Calu3 (cell line): ENCODE results near the gene KRT81. TPM values are rescaled to one million over a fixed set of nuclear protein-coding genes. Genes with fewer than 3 reads are reported as not detected.

ENCODE experiments used
- BruUV-seq: library from RNA; stranded (reverse); fragments of 400-500 nt; replicated peaks from 2 replicates; lab custom pipeline; 2021; lab: Mats Ljungman, UMichigan
- CTCF ChIA-PET: fragments of 300-600 bp; sonication (Branson Sonifier 250); formaldehyde crosslinking; loops from one replicate; lab custom pipeline; 2022; ENCODE audit warnings: antibody characterized with exemption; lab: Charles Lee
- DNase-seq: peaks from one replicate; pipeline ENCODE4 v3.0.0; 2022
- H3K27ac Mint-ChIP-seq: one replicate; pipeline ENCODE4 v1.8.0; 2022; ENCODE audit warnings: mixed read lengths; ENCODE audit not compliant: unreplicated experiment
- H3K27me3 Mint-ChIP-seq: one replicate; pipeline ENCODE4 v1.8.0; 2022; ENCODE audit warnings: mixed read lengths; ENCODE audit not compliant: unreplicated experiment
- H3K36me3 Mint-ChIP-seq: one replicate; pipeline ENCODE4 v1.8.0; 2022; ENCODE audit warnings: mild to moderate bottlenecking, moderate library complexity, mixed read lengths; ENCODE audit not compliant: insufficient read depth, unreplicated experiment
- H3K4me1 Mint-ChIP-seq: one replicate; pipeline ENCODE4 v1.8.0; 2022; ENCODE audit warnings: mild to moderate bottlenecking, low read depth, mixed read lengths; ENCODE audit not compliant: unreplicated experiment
- H3K4me3 Mint-ChIP-seq: one replicate; pipeline ENCODE4 v1.8.0; 2022; ENCODE audit warnings: mild to moderate bottlenecking, low read depth, moderate library complexity, mixed read lengths; ENCODE audit not compliant: unreplicated experiment
- H3K9me3 Mint-ChIP-seq: one replicate; pipeline ENCODE4 v1.8.0; 2022; ENCODE audit warnings: low read depth, mixed read lengths; ENCODE audit not compliant: unreplicated experiment
- CTCF ChIP-seq: fragments of 200-600 bp; IDR thresholded peaks from one replicate; pipeline ENCODE4 v1.8.0; 2022; ENCODE audit warnings: antibody characterized with exemption; ENCODE audit not compliant: unreplicated experiment
- intact Hi-C: fragments of 100-400 bp; cut with micrococcal nuclease; formaldehyde crosslinking; loops from one replicate; pipeline ENCODE4 v1.10.0; 2022; ENCODE audit not compliant: unreplicated experiment
- total RNA-seq: library from RNA; stranded (reverse); gene quantifications from 2 replicates; pipeline ENCODE4 v1.2.3, GENCODE V29; 2022

The KRT81 gene
- total RNA-seq, 1 experiment from 2014 or later = 0.28 TPM

DNA sequence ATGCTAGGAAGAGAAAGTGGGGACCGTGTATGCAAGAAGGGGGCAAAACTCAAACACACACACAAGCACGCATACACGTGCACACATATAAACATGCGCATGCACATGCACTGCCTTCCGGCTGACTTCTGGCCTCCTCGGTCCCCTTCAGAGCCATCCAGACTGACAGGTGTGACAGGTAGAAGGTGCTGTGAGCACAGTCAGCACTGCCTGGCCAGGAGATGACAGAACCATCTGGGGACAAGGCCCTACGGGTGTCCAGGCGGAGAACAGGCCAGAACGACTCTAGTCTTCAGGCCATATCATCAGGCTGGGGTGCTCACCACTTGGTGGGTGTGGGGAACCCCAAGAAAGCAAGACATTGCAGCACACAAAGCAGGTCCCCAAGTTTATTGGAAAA is 22.6 kb upstream of the KRT81 start:
- Mint-ChIP-seq H3K36me3 (no peaks in the 10 kb centered on the region), H3K27ac (no peak overlapping the region), H3K4me3 (no peak overlapping the region), H3K27me3 (peaks cover 19% of the 10 kb centered on the region), H3K9me3 (no peaks in the 10 kb centered on the region), H3K4me1 (peaks cover 20% of the 10 kb centered on the region)
- intact Hi-C loops = no loop called here
- no peak for TF ChIP-seq CTCF
- BruUV-seq = no TSS peak
- CTCF ChIA-PET = no interaction called here
- DNase-seq = no peak

DNA sequence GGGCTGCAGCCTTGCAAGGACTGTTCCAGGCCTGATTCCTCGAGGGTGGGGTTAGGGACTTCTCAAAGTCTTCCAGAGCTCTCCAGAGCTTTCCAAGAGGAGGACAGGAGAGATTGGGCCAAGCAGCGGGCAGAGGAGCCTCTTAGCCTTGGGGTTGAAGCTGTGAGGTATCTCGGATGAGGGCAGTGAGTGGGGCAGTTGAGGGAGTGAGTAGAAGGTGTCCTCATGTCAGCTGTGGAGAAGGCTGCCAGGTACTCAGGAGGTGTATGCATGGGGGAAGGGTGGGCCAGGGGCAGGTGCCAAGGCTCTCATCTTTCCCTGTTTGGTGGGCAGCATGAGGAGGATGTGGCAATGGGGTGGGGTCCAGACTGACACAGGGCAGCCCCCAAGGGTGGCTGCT is 22.1 kb upstream of the KRT81 start:
- TF ChIP-seq CTCF = no peak
- DNase-seq = no peak
- Mint-ChIP-seq H3K4me3 (no peak overlapping the region), H3K27ac (no peak overlapping the region), H3K27me3 (peaks cover 19% of the 10 kb centered on the region), H3K36me3 (peaks cover 1% of the 10 kb centered on the region), H3K4me1 (peaks cover 24% of the 10 kb centered on the region), H3K9me3 (no peaks in the 10 kb centered on the region)
- CTCF ChIA-PET = no interaction called here
- intact Hi-C loops = no loop called here
- no TSS peak for BruUV-seq

- intact Hi-C loops = no loop called here
- Mint-ChIP-seq H3K36me3 (peaks cover 6% of the 10 kb centered on the region), H3K4me1 (peaks cover 25% of the 10 kb centered on the region), H3K27ac (no peak overlapping the region), H3K4me3 (no peak overlapping the region), H3K9me3 (no peaks in the 10 kb centered on the region), H3K27me3 (peaks cover 19% of the 10 kb centered on the region)
- CTCF ChIA-PET = interaction anchor here (0.7 kb wide), 2 partner anchors 11 to 1710 kb away, joined by 3 to 4 read pairs; no protein-coding TSS in a partner anchor
- no peak for DNase-seq
- BruUV-seq = no TSS peak
- TF ChIP-seq CTCF = no peak
Observed at GRCh38 chr12:52312086-52312485, 20.8 kb upstream of the KRT81 start.

- H3K27me3 Mint-ChIP-seq = peaks cover 19% of the 10 kb centered on the region
- DNase-seq = no peak
- CTCF ChIA-PET = interaction anchor here (1.0 kb wide), 1 partner anchor 16 kb away, joined by 3 read pairs; no protein-coding TSS in a partner anchor
- H3K9me3 Mint-ChIP-seq = no peaks in the 10 kb centered on the region
- no peak overlapping the region for H3K27ac Mint-ChIP-seq
- TF ChIP-seq CTCF = no peak
- peaks cover 6% of the 10 kb centered on the region for H3K36me3 Mint-ChIP-seq
- intact Hi-C loops = no loop called here
- peaks cover 29% of the 10 kb centered on the region for H3K4me1 Mint-ChIP-seq
- no peak overlapping the region for H3K4me3 Mint-ChIP-seq
- BruUV-seq = no TSS peak
Observed at GRCh38 chr12:52311285-52311648, 19.9 kb upstream of the KRT81 start.
